Measurements from ENCODE around the gene CRY2.
"Not testable (repeated sequence)": the region's sequence is repeated elsewhere in the genome, so short reads cannot be mapped to it uniquely, and the experiment has no call there.

Gene CRY2

GRCh38 chr11:45846974-45847910 is at the start of gene CRY2:
CRY2 (plus strand) TSS chr11:45847475; CDS start chr11:45847491, 16 bp downstream.
- peak; percentile 96 for DNase-seq (ENCODE audit: low spot score)

DNA sequence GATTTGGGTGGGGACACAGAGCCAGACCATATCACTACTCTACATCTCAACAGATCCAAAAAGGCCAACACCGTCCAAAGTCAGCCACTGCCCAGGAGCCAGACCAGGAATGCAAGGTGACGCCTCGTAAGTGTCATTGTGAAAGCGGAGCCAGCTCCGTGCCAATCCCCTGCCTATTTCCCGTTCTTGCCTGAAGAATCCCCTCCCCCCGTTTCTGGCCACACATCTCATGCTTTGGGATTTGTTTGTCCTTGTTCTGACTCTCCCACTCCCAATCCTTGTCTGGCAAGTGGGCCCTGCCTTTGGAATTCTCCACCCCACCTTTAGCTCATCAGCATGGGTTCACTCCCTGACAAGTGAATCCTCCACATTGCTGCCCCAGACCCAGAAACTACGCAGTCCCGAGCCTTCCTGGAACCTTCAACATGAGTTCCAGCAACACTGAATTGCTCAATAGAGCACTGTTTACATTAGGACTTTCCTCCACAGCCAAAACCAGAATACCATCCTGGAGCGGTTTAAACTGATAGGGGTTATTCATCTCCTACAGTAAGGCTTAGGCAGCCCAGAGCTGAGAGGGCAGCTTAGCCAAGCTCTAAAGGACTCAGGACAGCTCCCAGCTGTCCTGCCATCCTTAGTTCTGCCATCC is 48.4 kb upstream of the CRY2 start:
- DNase-seq (ENCODE audit: low spot score) = no peak

DNA sequence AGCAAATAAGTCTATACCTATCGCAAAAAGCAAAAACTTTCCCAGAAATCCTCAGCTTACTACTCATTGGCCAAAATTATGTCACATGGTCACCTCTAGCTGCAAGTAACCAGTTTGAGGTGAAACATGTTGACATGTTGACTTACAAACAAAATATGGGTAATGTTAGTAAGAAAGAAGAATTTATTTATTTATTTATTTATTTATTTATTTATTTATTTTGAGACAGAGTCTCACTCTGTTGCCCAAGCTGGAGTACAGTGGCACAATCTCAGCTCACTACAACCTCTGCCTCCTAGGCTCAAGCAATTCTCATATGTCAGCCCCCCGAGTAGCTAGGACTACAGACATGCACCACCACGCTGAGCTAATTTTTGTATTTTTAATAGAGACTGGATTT is 47.7 kb upstream of the CRY2 start:
- DNase-seq (ENCODE audit: low spot score) = no peak

GRCh38 chr11:45800261-45800660 is 47.0 kb upstream of the CRY2 start:
- no peak for DNase-seq (ENCODE audit: low spot score)

GRCh38 chr11:45801723-45802315 is 45.5 kb upstream of the CRY2 start:
- DNase-seq (ENCODE audit: low spot score) = peak; percentile 15

DNA sequence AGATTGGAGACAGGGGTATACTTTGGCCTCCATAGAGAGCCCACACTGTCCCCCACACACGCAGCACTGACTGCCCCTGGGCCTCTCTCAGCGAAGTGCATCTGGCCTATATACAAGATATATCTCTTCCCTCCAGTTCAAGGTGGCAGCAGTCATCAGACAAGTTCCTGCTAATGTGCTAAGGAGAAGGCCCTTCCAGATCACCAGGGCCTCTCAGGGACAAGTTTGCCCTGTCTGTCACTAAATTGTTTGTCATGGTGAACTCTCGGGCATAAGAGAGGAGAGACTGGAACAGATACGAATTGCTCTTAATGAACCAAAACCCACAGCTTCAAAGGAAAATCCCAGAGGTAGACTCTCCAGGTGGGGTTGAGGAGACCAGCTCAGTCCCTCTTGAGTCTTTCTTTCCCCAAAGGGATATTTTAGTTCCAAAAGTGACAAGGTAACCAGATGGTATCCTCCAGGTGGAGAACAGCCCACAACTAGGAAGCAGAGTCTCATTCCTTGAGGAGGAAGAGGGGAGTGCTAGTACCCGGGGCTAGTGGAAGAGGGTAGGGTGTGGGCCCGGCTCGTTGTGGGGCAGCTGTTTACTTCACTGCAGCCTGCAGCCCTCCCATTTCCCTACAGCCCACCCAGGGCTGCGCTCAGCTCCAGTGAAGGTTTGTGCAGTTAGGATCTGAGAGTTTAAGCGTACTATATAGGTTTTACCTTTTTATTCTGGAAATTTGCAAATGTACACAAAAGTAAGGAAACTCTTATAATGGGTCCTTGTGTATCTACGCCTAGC is 44.6 kb upstream of the CRY2 start:
- no peak for DNase-seq (ENCODE audit: low spot score)

DNA sequence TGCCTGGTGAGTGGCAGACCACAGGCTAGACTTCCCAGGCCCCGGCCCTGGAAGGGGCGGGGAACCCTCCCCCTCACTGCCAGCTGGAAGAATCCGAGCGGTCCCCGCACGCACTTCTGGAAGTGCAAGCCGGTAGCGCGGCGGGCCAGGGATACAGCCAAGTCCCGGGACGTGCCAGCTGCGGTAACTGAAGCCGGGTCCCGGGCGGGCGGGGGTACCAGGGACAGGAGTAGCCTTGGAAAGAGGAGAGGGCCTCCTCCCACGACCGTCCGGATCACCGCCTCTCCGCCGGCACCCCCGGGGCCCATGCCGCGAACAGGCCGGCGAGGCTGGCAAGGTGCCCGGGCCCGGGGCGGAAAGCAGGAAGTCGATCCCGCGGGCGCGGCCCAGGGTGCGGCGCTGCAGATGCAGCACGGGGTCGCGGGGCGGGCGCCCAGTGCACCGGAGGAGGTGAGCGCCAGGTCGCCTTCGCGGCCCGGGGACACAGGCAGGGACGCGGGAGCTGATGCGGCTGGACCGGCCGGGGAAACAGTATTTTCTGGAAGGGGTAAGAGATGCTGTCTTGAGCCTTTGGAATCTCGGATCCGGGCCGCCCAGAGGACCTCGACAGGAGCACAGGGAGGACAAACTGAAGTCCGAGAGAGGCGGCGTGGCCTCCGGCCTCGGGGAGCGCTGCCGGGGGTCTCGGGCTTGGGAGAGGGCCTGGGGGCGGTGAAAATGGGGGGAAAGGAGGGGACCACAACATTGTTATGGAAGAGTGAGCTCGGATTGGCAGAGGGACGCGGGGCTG is 43.1 kb upstream of the CRY2 start:
- DNase-seq (ENCODE audit: low spot score) = peak; percentile 72

DNA sequence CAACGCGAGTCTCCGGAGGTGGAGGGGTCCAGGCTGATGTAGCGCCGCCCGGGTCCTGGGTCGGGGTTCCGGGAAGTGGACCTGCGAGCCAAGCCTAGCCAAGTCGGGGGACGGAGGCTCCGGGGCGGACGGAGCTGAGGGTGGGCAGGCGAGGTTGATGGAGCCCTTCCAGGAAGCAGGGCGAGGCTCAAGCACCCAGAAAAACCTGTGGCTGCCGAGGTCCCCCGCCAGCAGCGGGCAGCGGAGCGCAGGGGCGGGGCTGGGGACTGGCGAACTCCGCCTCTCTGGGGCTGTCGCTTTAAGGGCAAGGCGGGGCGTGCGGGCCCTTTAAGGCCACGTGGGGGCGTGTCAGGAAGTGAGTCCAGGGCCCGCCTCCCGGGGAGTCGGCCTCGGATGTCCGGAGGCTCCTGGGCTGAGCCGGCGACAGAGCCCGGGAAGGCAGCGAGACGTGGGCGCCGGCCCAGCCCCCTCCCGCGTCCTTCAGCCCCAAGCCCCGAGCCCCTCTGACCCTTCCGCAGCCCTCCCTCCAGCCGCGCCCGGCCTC is 42.4 kb upstream of the CRY2 start, which contains the start of gene SLC35C1:
TSS of gene SLC35C1 (plus strand) at position 389 of the 544 bp plus-strand sequence. CDS start 653 bp downstream, outside the sequence.
- DNase-seq (ENCODE audit: low spot score) = peak; percentile 96

GRCh38 chr11:45805305-45806071 is 41.8 kb upstream of the CRY2 start:
- DNase-seq (ENCODE audit: low spot score) = peak; percentile 50

DNA sequence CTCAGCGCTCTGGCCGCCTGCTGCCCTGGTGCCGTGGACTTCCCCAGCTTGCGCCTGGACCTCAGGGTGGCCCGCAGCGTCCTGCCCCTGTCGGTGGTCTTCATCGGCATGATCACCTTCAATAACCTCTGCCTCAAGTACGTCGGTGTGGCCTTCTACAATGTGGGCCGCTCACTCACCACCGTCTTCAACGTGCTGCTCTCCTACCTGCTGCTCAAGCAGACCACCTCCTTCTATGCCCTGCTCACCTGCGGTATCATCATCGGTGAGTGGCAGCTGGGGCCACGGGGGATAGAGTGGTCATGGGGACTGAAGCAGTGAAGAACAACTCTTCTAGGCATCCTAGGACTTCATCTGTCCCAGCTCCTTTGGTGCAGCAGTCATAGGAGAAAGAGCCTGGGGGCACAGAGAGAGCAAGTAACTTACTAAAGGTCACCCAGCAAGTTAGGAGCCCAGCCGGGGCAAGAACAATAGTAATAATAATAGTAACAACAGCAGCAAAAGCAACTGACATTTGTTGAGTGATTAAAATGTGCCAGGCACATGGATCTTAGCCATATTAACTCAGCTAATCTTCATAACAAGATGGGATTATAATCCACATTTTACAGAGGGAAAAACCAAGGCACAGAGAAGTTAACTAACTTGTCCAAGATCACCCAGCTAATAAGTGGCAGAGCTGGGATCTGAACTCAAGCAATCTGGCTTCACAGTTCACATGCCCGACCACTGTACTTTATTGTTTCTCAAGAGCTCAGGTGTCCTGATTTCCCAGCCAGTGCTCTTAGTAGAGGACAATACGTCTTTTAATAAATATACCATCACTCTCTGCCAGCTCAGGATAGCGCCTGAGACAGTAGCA is 41.0 kb upstream of the CRY2 start:
- no peak for DNase-seq (ENCODE audit: low spot score)

DNA sequence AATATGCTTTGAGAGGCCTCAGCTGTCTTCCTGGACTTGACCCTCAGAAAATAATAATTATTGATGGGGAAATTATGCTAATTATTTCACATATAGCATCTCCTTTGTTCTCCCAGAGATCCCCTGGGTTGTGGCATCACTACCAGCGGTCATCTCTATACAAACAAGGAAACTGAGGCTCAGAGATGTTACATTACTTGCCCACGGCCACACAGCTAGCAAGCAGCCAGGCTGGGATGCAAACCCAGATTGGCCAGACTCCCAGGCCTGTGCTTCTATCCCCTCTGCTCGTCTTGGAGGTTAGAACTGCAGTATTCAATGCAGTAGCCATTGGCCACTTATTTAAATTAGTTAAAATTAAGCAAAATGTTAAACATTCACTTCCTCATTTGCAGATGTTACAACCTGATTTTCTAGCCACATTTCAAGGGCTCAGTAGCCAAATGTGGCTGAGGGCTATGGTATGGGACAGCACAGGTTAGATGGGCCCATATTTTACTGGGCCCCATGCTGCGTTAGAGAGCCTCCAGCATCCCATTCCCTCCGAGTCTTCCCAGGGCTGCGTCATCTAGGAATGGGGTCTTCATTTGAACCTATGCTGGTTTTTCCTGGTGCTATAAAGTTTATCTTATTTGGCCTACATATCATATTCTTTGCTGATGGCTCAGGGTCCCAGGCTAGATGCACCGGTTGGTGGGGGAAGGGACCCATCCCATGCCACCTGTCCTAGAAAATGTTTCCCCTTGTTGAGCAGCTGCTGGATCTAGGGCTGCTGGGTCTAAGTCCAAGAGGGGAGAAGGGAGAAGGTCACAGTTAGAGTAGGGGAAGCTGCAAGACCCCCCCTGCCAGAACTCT is 40.1 kb upstream of the CRY2 start:
- DNase-seq (ENCODE audit: low spot score) = no peak

GRCh38 chr11:45807792-45808238 is 39.5 kb upstream of the CRY2 start:
- no peak for DNase-seq (ENCODE audit: low spot score)

DNA sequence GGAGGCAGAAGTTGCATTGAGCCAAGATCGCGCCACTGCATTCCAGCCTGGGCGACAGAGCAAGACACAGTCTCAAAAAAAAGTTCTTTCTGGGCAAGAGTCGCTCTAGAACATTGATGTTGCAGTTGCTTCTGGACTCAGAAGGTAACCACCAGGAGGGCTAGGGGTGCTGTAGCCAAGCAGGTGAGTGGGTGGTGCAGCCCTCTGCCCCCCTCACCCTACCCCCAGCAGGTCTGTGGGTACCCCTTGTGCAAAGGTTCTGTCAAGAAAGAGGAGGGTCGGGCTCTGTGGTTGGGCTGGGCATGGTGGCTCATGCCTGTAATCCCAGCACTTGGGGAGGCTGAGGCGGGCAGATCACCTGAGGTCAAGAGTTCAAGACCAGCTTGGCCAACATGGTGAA is 38.8 kb upstream of the CRY2 start:
- DNase-seq (ENCODE audit: low spot score) = not testable (repeated sequence)

GRCh38 chr11:45809456-45810395 is 37.5 kb upstream of the CRY2 start:
- DNase-seq (ENCODE audit: low spot score) = peak; percentile 13

GRCh38 chr11:45810431-45811108 is 36.7 kb upstream of the CRY2 start:
- no peak for DNase-seq (ENCODE audit: low spot score)

DNA sequence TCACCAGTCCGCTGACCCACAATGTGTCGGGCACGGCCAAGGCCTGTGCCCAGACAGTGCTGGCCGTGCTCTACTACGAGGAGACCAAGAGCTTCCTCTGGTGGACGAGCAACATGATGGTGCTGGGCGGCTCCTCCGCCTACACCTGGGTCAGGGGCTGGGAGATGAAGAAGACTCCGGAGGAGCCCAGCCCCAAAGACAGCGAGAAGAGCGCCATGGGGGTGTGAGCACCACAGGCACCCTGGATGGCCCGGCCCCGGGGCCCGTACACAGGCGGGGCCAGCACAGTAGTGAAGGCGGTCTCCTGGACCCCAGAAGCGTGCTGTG is 36.2 kb upstream of the CRY2 start:
- DNase-seq (ENCODE audit: low spot score) = no peak
